ENCODE results near the gene ATXN1.
"Not testable (repeated sequence)": the region's sequence is repeated elsewhere in the genome, so short reads cannot be mapped to it uniquely, and the experiment has no call there.

ATXN1 gene

GRCh38 chr6:16718356-16718755, 42.9 kb downstream of the ATXN1 start:
- no peak for FAIRE-seq

GRCh38 chr6:16717275-16717942, 43.9 kb downstream of the ATXN1 start:
- FAIRE-seq: no peak

DNA sequence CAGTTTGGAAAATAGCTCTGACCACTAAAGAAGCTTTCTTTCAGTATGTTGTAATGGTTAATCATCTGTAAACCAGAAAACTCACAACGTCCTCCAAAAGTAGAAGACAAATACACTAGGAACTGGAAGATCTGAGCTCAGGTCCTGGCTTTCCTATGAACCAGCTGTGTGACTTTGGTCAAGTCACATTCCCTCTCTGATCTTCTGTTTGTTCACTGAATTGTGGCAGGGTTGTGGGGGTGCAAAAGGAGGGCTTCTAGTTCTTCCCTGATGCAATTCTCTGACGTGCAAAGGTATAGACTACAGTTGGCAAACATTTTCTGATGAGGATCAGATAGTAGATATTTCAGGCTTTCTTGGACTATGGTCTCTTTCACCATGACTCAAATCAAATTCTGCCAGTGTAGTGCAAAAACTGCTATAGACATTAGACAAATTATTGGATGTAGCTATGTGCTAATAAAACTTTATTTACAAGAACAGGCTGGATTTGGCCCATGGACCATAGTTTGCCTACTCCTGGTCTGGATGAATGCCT, 44.9 kb downstream of the ATXN1 start:
- no peak for FAIRE-seq

DNA sequence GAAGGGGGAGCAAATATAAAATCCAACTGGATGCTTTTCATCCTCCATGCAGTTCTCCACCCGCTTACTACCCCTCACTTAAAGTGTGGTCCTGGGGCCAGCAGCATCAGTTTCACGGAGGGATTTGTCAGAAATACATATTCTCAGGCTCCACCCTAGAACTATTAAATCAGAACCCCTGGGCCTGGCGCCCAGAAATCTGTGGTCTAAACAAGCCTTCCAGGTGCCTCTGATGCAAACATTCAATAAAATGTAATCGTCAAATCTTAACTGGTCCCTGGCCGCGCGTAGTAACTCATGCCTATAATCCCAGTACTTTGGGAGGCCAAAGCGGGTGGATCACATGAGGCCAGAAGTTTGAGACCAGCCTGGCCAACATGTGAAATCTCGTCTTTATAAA, 47.7 kb downstream of the ATXN1 start:
- no peak for FAIRE-seq

GRCh38 chr6:16712931-16713484, 48.3 kb downstream of the ATXN1 start:
- no peak for FAIRE-seq

DNA sequence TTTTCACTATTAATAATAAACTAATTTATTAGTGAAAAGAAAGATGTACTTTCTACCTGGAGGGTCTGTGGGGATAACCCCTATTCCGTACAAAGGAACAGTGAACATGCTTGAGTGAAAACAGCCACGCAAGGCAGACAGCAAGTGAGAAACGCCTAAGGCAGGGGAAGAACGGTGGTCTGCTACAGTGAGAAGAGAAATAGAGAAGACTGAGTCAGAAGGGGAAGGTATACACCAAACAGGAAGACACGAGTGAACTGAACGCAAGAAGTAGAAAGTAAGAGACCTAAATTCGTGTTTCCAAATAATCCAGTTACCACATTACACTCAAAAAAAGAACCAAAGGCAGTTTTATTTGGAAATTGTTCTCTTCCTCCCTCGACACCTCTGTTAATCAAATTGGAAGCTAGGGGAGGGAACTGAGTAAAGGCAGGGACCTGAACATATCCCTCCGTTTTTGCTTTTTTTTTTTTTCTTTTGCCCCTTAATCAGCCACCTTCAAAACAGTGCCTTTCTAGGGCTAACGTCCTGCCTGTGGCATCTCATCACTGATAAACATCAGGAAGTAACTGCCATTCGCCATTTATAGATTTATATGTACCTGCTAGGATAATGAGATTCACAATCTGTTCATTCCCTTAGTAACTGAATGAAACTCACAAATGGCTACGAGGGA, 48.9 kb downstream of the ATXN1 start:
- FAIRE-seq: no peak

DNA sequence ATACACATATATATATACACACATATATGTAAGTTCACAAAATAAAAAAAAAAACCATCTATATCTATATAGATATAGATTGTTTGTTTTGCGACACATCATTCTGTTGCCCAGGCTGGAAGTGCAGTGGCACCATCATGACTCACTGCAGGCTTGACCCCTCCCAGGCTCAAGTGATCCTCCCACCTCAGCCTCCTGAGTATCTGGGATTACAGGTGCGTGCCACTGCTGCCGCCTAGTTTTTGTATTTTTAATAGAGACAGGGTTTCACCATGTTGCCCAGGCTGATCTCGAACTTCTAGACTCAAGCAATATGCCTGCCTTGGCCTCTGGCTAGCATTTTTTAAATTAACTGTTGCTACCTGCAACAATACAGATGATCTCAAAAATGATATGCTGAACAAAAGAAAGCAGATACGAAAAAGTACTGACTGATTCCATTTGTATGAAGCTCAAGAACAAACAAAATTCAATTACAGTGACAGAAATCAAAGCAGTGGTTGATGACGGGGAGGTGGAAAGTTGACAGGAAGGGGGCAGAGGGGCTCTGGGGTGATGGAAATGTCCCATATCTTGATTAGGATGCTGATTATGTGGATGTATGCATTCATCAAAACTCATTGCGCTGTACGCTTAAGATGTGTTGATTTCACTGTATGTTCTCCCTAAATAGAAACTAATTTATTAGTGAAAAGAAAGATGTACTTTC, 49.6 kb downstream of the ATXN1 start:
- FAIRE-seq: no peak

DNA sequence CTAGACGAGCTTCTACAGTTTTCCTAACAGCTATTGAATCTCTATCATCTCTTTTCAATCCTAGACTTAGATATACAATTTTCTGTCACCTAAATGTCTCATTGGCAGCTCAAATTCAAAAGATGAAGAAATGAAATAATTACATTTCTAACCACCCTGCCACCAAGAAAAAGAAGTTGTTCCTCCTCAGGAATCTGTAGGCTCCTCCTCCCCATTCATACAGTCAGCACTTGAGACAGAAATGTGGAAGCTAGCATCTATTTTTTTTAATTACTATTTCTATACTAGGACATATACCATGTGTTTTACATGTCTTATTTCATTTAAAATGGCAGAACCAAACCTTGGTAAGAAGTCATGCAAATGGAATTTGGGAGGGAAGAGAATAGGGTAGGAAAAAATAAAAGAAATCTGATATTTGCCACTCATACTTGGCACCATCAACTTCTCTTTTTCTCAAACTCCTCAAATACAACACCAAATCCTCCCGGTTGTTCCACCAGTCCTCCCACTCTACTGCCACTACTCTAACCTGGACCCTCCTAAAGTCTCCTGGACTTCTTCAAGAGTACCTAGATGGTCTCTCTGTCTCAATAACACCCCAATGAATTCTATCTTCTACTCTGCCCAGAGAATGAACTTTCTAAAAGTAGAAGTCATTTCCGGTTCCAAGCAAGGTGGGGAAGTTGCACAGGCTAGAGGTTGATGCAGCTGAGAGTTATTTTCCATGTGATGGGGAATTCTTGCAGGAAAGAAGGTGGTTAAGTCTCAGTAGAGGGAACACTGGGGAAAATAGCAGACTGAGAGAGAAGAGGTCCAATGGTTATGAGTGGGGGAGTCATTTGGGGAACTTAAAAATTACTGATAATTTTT, 54.1 kb downstream of the ATXN1 start:
- no peak for FAIRE-seq

DNA sequence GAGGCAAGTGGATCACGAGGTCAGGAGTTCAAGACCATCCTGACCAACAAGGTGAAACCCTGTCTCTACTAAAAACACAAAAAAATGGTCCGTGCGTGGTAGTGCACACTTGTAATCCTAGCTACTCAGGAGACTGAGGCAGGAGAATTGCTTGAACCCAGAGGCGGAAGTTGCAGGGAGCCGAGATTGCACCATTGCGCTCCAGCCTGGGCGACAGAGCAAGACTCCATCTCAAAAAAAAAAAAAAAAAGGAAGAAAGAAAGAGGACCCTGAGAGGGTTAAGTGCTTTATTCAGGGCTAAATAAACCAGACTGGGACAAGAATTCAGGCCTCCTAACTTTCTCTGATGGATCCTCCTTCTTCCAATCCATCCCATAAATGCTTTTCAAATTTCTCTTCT, 54.8 kb downstream of the ATXN1 start:
- not testable (repeated sequence) for FAIRE-seq

- FAIRE-seq: no peak
Observed at GRCh38 chr6:16706029-16706428, 55.2 kb downstream of the ATXN1 start.

DNA sequence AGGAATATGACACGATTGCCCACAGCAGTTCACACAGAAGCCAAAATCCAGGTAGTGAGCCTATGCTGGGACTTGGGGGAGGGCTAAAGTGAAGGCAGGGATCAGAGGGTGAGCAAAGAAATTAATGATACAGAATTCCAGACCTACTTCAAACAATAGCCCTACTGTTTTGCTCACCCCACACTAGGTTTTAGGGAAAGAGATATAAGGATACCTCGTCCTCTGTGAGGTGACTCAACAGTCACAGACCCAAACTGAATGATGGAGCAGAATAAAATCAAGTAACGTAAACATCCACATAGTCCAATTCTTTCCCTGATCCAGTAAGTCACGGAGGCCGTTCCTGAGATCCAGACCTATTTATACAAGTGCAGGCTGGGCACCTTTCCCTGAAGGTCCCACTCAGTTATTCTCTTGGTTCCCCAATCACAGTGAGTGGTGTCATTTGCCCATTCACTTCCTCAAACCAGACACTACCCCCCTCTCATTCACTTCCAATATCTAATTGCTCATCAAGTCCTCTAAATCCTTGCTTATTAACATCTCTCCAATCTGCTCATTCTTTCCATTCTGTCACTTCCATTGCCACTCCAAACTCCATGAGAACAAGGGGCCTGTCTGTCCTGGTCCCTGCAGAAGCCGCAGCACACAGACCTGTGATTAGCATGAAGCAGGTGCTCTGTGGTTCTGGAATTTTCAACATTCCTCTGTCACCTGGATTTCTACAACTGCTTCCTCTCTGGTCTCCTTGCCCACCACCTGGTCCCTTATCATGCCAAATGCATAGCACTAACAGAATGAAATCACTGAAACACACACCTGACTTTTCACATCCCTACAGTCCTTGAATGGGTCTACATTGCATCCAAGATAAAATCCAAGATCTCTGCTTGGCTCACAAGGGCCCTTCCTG, 55.9 kb downstream of the ATXN1 start:
- no peak for FAIRE-seq

- no peak for FAIRE-seq
Observed at GRCh38 chr6:16704401-16705045, 56.7 kb downstream of the ATXN1 start.

GRCh38 chr6:16702627-16703378, 58.5 kb downstream of the ATXN1 start:
- FAIRE-seq: not testable (repeated sequence)

- no peak for FAIRE-seq
Observed at GRCh38 chr6:16700916-16701234, 60.4 kb downstream of the ATXN1 start.

DNA sequence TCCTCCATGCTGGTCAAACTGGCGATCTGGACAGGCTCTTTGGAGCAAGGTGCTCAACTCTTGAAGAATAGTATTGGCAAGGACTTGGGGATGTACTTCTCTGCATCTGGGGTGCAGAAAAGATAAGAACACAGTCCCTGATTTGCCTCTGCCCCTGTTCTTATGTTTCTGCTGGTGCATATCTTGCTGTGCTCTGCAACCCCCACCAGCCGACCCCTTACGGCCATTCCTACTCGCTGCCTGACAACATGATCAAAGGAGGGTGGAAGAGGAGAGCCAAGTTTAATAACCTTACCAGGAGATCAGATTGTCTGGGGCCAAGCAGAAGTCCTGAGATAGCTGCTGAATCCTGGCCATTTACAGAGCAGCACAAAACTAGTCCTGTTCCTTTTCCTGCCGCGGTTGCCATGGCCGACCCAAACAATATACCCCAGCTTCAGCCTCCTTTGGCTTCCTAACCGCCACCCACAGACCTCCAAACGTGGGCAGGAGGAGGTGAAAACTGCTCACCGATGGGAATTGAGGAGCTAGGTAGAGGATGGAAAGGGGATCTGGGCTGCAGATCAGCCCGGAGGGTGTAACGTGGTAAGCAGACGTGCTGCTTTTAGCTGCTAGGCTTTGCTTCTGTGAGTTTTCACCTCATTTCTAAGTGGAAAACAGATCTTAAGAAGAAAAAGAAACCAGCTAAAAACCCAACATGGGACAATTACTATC, 60.9 kb downstream of the ATXN1 start:
- no peak for FAIRE-seq

- FAIRE-seq: no peak
Observed at GRCh38 chr6:16698997-16699868, 62.0 kb downstream of the ATXN1 start.

GRCh38 chr6:16698162-16698533, 63.1 kb downstream of the ATXN1 start:
- no peak for FAIRE-seq

GRCh38 chr6:16697437-16698161, 63.7 kb downstream of the ATXN1 start:
- FAIRE-seq: no peak

All from TTC549 (cell line).